HG03442 (cell line): ENCODE measurements around the gene LOXL3.
"Not testable (repeated sequence)": the region's sequence is repeated elsewhere in the genome, so short reads cannot be mapped to it uniquely, and the experiment has no call there.

Source experiments
- ATAC-seq: cut with Tn5 transposase; IDR thresholded peaks from one replicate; pipeline ENCODE4 v1.9.1; 2021; ENCODE audit warnings: mild to moderate bottlenecking, moderate library complexity; ENCODE audit not compliant: unreplicated experiment

The LOXL3 gene

GRCh38 chr2:74497777-74498499 lies 55.8 kb downstream of the LOXL3 start:
- no peak for ATAC-seq

DNA sequence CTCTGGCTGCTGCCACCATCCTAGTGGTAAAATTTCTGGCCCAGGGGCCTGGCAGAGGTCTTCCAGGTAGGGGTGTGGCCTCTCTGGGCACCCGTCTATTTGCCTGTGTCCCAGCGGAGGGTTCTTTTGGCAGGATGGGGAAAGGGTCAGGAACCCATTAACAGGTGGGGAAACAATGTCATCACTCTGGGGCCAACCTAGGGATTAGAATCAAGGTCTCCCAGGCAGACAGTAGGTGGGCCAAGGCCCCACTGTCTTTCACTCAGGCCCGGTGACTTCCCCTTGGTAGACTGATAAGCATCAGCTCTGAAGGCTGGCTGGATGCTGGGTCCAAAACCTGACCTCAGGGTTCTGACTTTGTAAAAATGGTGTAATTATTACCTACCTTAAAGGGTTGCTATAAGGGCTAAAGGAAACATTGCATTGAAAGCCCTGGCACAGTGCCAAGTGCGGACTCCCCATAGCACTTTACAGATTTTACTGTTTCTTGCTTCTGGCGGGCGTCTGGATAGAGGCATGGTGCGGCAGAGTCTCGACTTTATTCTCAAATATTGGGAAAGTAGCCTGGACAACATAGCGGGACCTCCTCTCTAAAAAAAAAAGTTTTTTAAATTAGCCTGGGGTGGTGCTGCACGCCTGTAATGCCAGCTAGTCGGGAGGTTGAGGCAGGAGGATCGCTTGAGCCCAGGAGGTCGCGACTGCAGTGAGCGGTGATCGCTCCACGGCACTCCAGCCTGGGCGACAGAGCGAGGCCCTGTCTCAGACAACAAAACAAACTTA lies 56.6 kb downstream of the LOXL3 start:
- ATAC-seq: no peak

DNA sequence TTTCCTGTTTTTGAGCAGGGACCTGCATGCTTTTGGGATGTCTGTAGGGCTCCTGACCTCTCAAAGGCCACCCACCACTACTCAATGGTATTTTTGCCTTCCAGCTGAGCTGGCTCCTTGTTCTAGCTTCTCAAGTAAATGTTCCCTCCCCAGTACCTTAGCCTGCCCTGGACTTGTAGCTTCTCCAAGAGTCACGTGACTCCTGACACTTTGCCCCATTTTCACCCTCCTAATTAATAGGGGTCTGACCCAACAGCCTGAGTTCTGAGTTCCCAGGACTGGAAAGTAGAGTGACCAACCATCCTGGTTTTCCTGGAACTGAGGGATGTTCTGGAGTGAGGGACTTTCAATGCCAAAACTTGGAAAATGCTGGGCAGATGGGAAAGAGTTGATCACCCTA lies 58.3 kb downstream of the LOXL3 start:
- ATAC-seq: no peak

- no peak for ATAC-seq
Measured at GRCh38 chr2:74493546-74493945, 60.2 kb downstream of the LOXL3 start.

GRCh38 chr2:74491648-74492544 lies 61.8 kb downstream of the LOXL3 start:
- ATAC-seq: no peak

- ATAC-seq: no peak
Measured at GRCh38 chr2:74489906-74490305, 63.8 kb downstream of the LOXL3 start.

- no peak for ATAC-seq
Measured at GRCh38 chr2:74488643-74489481, 64.9 kb downstream of the LOXL3 start.

- no peak for ATAC-seq
Measured at GRCh38 chr2:74486141-74486540, 67.6 kb downstream of the LOXL3 start.

- not testable (repeated sequence) for ATAC-seq
Measured at GRCh38 chr2:74483675-74484164, 70.0 kb downstream of the LOXL3 start.

DNA sequence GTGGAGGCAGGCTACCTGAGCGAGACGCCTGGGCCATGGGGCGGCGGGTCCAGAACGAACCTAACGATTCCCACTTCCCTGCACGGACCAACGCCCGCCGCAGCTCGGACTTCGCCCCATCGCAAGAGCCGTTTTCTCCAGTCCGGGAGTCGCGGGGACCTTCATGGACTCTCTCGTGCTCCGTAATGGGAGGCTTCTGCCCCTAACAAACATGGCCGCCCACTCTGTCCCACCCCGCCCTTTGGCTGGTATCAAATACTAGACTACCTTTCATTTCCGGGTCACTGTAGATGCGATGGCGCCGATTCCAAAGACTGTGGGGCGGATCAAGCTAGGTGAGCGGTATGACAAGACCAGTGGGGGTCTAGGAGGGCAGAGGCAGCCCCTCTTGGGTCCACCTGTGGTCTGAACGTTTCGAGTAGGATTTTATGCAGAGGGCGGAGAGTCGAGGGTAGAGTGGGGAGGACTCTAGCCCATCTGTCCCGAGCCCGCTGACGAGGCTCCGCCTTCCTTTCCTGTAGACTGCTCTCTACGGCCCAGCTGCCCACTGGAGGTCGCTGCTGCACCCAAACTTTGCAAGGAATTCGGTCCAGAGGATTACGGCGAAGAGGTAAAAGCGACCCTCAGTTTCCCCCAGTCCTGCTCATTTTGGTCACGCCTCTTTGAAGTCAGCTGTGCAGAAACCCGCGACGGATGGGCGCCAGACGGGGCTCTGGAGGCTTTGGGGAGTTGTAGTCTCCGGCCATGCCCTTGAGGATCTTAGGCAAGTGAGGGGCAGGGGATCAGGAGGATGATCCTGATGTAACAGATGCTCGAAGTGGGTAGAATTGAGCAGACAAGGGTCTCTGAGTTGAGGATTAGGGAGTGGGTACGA lies 70.7 kb downstream of the LOXL3 start, which contains the start of the genes CCDC142 and TTC31:
CCDC142 (minus strand) TSS at position 198 of the 874 bp plus-strand sequence; CDS start at position 37, 161 bp downstream.
TTC31 (plus strand) TSS at position 281 of the 874 bp plus-strand sequence; CDS start at position 296, 15 bp downstream.
- peak; percentile 84 for ATAC-seq
